B cell (primary cell): ENCODE measurements around the gene TNPO3.
"Not testable (repeated sequence)": the region's sequence is repeated elsewhere in the genome, so short reads cannot be mapped to it uniquely, and the experiment has no call there.

Source experiments
- EZH2 ChIP-seq: IDR thresholded peaks from 2 replicates; pipeline ENCODE4 v1.6.1; 2012; ENCODE audit warnings: borderline replicate concordance, low read depth, mild to moderate bottlenecking, moderate library complexity, low read length; ENCODE audit not compliant: insufficient read depth, poor library complexity, severe bottlenecking
- TF ChIP-seq, protein P1 (sequence below): fragments of 200-600 bp; IDR thresholded peaks from one replicate; pipeline ENCODE4 v1.8.0; 2022; ENCODE audit warnings: antibody characterized with exemption, mild to moderate bottlenecking

DNA sequence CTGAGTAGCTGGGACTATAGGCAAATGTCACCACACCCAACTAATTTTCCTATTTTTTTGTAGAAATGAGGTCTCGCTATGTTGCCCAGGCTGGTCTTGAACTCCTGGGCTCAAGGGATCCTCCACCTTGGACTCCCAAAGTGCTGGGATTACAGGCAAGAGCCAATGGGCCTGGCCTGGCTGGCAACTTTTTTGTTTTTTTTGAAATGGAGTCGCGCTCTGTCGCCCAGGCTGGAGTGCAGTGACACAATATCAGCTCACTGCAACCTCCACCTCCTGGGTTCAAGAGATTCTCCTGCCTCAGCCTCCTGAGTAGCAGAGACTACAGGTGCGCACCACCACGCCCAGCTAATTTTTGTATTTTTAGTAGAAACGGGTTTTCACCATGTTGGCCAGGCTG lies 3.5 kb downstream of the TNPO3 start:
- TF ChIP-seq, protein P1, sequence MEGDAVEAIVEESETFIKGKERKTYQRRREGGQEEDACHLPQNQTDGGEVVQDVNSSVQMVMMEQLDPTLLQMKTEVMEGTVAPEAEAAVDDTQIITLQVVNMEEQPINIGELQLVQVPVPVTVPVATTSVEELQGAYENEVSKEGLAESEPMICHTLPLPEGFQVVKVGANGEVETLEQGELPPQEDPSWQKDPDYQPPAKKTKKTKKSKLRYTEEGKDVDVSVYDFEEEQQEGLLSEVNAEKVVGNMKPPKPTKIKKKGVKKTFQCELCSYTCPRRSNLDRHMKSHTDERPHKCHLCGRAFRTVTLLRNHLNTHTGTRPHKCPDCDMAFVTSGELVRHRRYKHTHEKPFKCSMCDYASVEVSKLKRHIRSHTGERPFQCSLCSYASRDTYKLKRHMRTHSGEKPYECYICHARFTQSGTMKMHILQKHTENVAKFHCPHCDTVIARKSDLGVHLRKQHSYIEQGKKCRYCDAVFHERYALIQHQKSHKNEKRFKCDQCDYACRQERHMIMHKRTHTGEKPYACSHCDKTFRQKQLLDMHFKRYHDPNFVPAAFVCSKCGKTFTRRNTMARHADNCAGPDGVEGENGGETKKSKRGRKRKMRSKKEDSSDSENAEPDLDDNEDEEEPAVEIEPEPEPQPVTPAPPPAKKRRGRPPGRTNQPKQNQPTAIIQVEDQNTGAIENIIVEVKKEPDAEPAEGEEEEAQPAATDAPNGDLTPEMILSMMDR: not testable (repeated sequence)
- TF ChIP-seq EZH2: not testable (repeated sequence)
